HCT116 (cell line): ENCODE data around the gene PCBP3. TPM values are rescaled to one million over a fixed set of nuclear protein-coding genes. Genes with fewer than 3 reads are reported as not detected.

Source experiments
- ATAC-seq: fragments of 200-7000 bp; cut with Tn5 transposase; 2 replicates; pipeline ENCODE4 v1.9.1; 2020; ENCODE audit warnings: mild to moderate bottlenecking, moderate library complexity
- BruUV-seq: library from RNA; stranded (reverse); fragments of 400-500 nt; replicated peaks from 2 replicates; lab custom pipeline; 2021; lab: Mats Ljungman, UMichigan
- CTCF ChIA-PET: fragments of 300-600 bp; sonication (Branson Sonifier 250); formaldehyde crosslinking; loops from one replicate; lab custom pipeline; 2021; ENCODE audit warnings: antibody characterized with exemption; lab: Charles Lee
- POLR2A ChIA-PET: fragments of 300-600, 350-600 bp; sonication (Branson Sonifier 250); formaldehyde crosslinking; loops from one replicate; lab custom pipeline; 2021; ENCODE audit warnings: antibody characterized with exemption; lab: Charles Lee
- RAD21 ChIA-PET, 2 experiments: fragments of 300-600 bp; sonication (Branson Sonifier 250); formaldehyde crosslinking; loops; one replicate each; lab custom pipeline; 2023; ENCODE audit warnings: low total read pairs in 2 of 2; ENCODE audit not compliant: uncharacterized antibody in 2 of 2, unreplicated experiment in 2 of 2, low non-redundant PET in 1 of 2; lab: Charles Lee
- DNase-seq: peaks from one replicate; pipeline ENCODE4 v3.0.0-alpha.2; 2010; ENCODE audit warnings: low read depth, low spot score
- H2AFZ ChIP-seq: fragments of 200-600 bp; shearing (Covaris generic), sonication (generic); 2 replicates; pipeline ENCODE4 v1.6.1; 2017; ENCODE audit warnings: low read depth, mixed run types, mixed read lengths, antibody characterized with exemption, low read length; ENCODE audit not compliant: poor library complexity, severe bottlenecking
- H3K27ac ChIP-seq: 2 replicates; pipeline ENCODE4 v1.5.1; 2012; ENCODE audit warnings: low read depth, low read length
- H3K27me3 ChIP-seq: fragments of 200-600 bp; sonication (generic); 2 replicates; pipeline ENCODE4 v1.6.1; 2016; ENCODE audit warnings: mixed run types, low read length, mixed read lengths; ENCODE audit not compliant: insufficient read depth
- H3K36me3 ChIP-seq, 2 experiments: fragments of 200-500 bp in 1 of 2; fragments of 200-600 bp in 1 of 2; sonication (Bioruptor generic) in 1 of 2; sonication (generic) in 1 of 2; 2 replicates each; pipeline versions ENCODE4 v1.5.1 to v1.6.1; 2014 to 2016; ENCODE audit warnings: low read length in 2 of 2, inconsistent platforms in 1 of 2, mixed read lengths in 1 of 2, mixed run types in 1 of 2; ENCODE audit not compliant: insufficient read depth in 2 of 2, control insufficient read depth in 1 of 2
- H3K4me1 ChIP-seq, 2 experiments: fragments of 200-600 bp in 1 of 2; sonication (generic) in 1 of 2; 2 replicates each; pipeline versions ENCODE4 v1.5.1 to v1.6.1; 2012 to 2017; ENCODE audit warnings: low read length in 2 of 2, inconsistent platforms in 1 of 2, mild to moderate bottlenecking in 1 of 2, mixed read lengths in 1 of 2, mixed run types in 1 of 2, moderate library complexity in 1 of 2; ENCODE audit not compliant: insufficient read depth in 2 of 2, control insufficient read depth in 1 of 2
- H3K4me2 ChIP-seq: fragments of 200-600 bp; sonication (generic); 2 replicates; pipeline ENCODE4 v1.6.1; 2017; ENCODE audit warnings: mixed run types, low read length, mixed read lengths
- H3K4me3 ChIP-seq, 2 experiments: fragments of 200-600 bp in 1 of 2; sonication (generic) in 1 of 2; replicated peaks in 1 of 2; 2 replicates each; pipeline ENCODE4 v1.5.1; 2011 to 2016; ENCODE audit warnings: low read length in 2 of 2, control low read depth in 1 of 2, low read depth in 1 of 2, mild to moderate bottlenecking in 1 of 2, mixed read lengths in 1 of 2, mixed run types in 1 of 2
- H3K79me2 ChIP-seq: fragments of 200-600 bp; sonication (generic); 2 replicates; pipeline ENCODE4 v1.6.1; 2017; ENCODE audit warnings: mild to moderate bottlenecking, mixed run types, low read length, moderate library complexity, mixed read lengths; ENCODE audit not compliant: insufficient read depth
- H3K9ac ChIP-seq: fragments of 200-600 bp; sonication (generic); 2 replicates; pipeline ENCODE4 v1.6.1; 2016; ENCODE audit warnings: low read length, mixed read lengths
- H3K9me2 ChIP-seq: fragments of 200-600 bp; sonication (generic), shearing (Covaris generic); 2 replicates; pipeline ENCODE4 v1.6.1; 2017; ENCODE audit warnings: mixed run types, mild to moderate bottlenecking, moderate library complexity; ENCODE audit not compliant: insufficient read depth
- H3K9me3 ChIP-seq, 2 experiments: fragments of 200-500 bp in 1 of 2; fragments of 200-600 bp in 1 of 2; sonication (Bioruptor generic) in 1 of 2; sonication (generic) in 1 of 2; 2 replicates each; pipeline ENCODE4 v1.6.1; 2014 to 2017; ENCODE audit warnings: low read length in 2 of 2, mixed read lengths in 2 of 2, inconsistent platforms in 1 of 2, low read depth in 1 of 2, mild to moderate bottlenecking in 1 of 2, mixed run types in 1 of 2, moderate library complexity in 1 of 2; ENCODE audit not compliant: control insufficient read depth in 1 of 2, insufficient read depth in 1 of 2
- H4K20me1 ChIP-seq: fragments of 200-600 bp; sonication (generic), shearing (Covaris generic); 2 replicates; pipeline ENCODE4 v1.6.1; 2017; ENCODE audit warnings: mixed run types, mild to moderate bottlenecking, moderate library complexity; ENCODE audit not compliant: insufficient read depth
- ATF3 ChIP-seq: IDR thresholded peaks from 2 replicates; pipeline ENCODE4 v1.6.1; 2012
- CBX3 ChIP-seq: IDR thresholded peaks from 2 replicates; pipeline ENCODE4 v1.6.1; 2012; ENCODE audit warnings: low read depth
- ELF1 ChIP-seq: IDR thresholded peaks from 2 replicates; pipeline ENCODE4 v1.6.1; 2012; ENCODE audit warnings: low read depth, borderline replicate concordance
- EZH2 ChIP-seq: fragments of 200-600 bp; sonication (generic); IDR thresholded peaks from 2 replicates; pipeline ENCODE4 v1.6.1; 2017; ENCODE audit warnings: antibody characterized with exemption, mixed run types
- FOSL1 ChIP-seq: IDR thresholded peaks from 2 replicates; pipeline ENCODE4 v1.6.1; 2012; ENCODE audit warnings: low read depth
- JUND ChIP-seq: IDR thresholded peaks from 2 replicates; pipeline ENCODE4 v1.6.1; 2012
- POLR2A ChIP-seq: IDR thresholded peaks from 2 replicates; pipeline ENCODE4 v1.7.0; 2011; ENCODE audit warnings: borderline replicate concordance; ENCODE audit not compliant: insufficient read depth, insufficient read length; ENCODE audit errors: extremely low read depth
- POLR2AphosphoS5 ChIP-seq: IDR thresholded peaks from 2 replicates; pipeline ENCODE4 v1.6.1; 2011; ENCODE audit warnings: mild to moderate bottlenecking, low read depth, low read length, moderate library complexity
- RAD21 ChIP-seq: IDR thresholded peaks from 2 replicates; pipeline ENCODE4 v1.6.1; 2012; ENCODE audit warnings: low read depth, mild to moderate bottlenecking
- SP1 ChIP-seq: IDR thresholded peaks from 2 replicates; pipeline ENCODE4 v1.6.1; 2012; ENCODE audit warnings: low read depth
- SRF ChIP-seq: IDR thresholded peaks from 2 replicates; pipeline ENCODE4 v1.6.1; 2012; ENCODE audit warnings: low read depth
- YY1 ChIP-seq: IDR thresholded peaks from 2 replicates; pipeline ENCODE4 v1.6.1; 2011; ENCODE audit warnings: low read length, low read depth, moderate library complexity, mild to moderate bottlenecking; ENCODE audit not compliant: insufficient replicate concordance; ENCODE audit errors: extremely low read depth
- intact Hi-C: fragments of 100-400 bp; cut with micrococcal nuclease; formaldehyde crosslinking; loops from 2 replicates; pipeline ENCODE4 v1.10.0; 2022
- total RNA-seq: library from RNA; stranded (reverse); gene quantifications from one replicate; pipeline ENCODE4 v1.2.1, GENCODE V29; 2021; ENCODE audit not compliant: unreplicated experiment
- TF ChIP-seq, protein P1 (sequence below), 3 experiments: fragments of 200-600 bp in 1 of 3; sonication (generic) in 1 of 3; IDR thresholded peaks in 2 of 3; conservative IDR thresholded peaks in 1 of 3; 2 replicates each; pipeline ENCODE4 v1.5.1; 2012 to 2017; ENCODE audit warnings: low read depth in 2 of 3, low read length in 2 of 3, antibody characterized with exemption in 1 of 3, borderline replicate concordance in 1 of 3, control low read depth in 1 of 3, mild to moderate bottlenecking in 1 of 3, mixed read lengths in 1 of 3, mixed run types in 1 of 3, moderate library complexity in 1 of 3; ENCODE audit not compliant: insufficient read depth in 1 of 3
- TF ChIP-seq, protein P2 (sequence below): IDR thresholded peaks from 2 replicates; pipeline ENCODE4 v1.6.1; 2012
- TF ChIP-seq, protein P3 (sequence below): IDR thresholded peaks from 2 replicates; pipeline ENCODE4 v1.6.1; 2012; ENCODE audit warnings: low read depth

The PCBP3 gene
- total RNA-seq, 1 experiment from 2014 or later, result 3.1 TPM

DNA sequence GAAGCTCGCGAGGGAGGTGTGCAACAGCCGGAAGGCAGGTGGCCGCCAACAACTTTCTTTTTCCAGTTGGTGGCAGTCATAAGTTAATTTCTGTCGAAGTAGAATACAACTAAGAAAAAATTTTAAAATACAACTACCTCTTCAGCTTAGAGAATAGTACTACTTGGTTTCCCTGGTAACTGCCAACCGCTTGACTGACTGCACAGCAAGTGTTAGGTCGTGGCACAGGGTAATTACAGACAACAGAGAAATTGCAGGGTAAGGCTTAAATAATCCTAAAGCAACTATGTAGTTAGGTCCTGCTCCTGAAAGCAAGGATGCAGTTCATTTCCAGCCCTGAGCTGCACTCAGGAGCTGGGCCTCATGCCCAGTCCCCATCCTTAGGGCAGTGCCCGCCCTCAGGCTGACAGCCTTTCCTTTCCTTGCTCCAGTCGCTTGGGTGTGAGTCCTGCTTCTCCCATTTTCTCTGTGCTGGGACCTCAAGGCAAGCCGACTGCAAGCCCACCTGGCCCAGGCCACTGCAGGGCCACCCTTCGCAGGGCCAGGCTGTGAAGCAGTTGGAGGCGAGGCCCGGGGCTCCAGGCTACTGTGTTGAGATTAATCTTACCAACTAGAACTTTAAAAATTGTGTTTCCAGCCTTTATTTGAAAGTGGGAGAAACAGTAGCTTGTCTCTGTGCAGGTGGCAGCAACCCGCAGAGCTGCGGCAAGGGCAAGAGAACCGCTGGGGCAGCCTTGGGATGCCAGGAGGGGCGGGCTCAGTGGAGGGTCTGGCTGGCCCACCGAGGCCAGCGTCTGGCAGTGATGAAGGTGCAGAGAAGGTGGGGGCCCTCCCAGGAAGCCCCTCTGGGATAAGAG lies 148.3 kb downstream of the PCBP3 start:
- H3K4me2 ChIP-seq, result no peak overlapping the region
- no peaks in the 10 kb centered on the region for H4K20me1 ChIP-seq
- BruUV-seq, result no TSS peak
- ChIA-PET CTCF (no interaction called here), POLR2A (no interaction called here), RAD21 (no interaction called here)
- no peak overlapping the region for H2AFZ ChIP-seq
- DNase-seq (no peak), ATAC-seq (no peak)
- no peaks in the 10 kb centered on the region for H3K79me2 ChIP-seq
- intact Hi-C loops, result no loop called here
- H3K27ac ChIP-seq, result no peak overlapping the region
- H3K4me1 ChIP-seq, result no peaks in the 10 kb centered on the region
- H3K9me3 ChIP-seq, result no peaks in the 10 kb centered on the region
- peaks cover 8% of the 10 kb centered on the region; the same call in 1 of the 2 replicates for H3K27me3 ChIP-seq
- no peak for TF ChIP-seq RAD21
- TF ChIP-seq, protein P1, sequence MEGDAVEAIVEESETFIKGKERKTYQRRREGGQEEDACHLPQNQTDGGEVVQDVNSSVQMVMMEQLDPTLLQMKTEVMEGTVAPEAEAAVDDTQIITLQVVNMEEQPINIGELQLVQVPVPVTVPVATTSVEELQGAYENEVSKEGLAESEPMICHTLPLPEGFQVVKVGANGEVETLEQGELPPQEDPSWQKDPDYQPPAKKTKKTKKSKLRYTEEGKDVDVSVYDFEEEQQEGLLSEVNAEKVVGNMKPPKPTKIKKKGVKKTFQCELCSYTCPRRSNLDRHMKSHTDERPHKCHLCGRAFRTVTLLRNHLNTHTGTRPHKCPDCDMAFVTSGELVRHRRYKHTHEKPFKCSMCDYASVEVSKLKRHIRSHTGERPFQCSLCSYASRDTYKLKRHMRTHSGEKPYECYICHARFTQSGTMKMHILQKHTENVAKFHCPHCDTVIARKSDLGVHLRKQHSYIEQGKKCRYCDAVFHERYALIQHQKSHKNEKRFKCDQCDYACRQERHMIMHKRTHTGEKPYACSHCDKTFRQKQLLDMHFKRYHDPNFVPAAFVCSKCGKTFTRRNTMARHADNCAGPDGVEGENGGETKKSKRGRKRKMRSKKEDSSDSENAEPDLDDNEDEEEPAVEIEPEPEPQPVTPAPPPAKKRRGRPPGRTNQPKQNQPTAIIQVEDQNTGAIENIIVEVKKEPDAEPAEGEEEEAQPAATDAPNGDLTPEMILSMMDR (IDR thresholded peaks at IDR 0.05 in 2 of 3, conservative IDR thresholded peaks at IDR 0.05 in 1 of 3; ENCODE audit: borderline replicate concordance in 1 of 3, insufficient read depth in 1 of 3, low read depth in 2 of 3, low read length in 2 of 3), result no peak
- no peak for TF ChIP-seq POLR2AphosphoS5
- no peak for TF ChIP-seq EZH2
- TF ChIP-seq SRF, result no peak
- TF ChIP-seq YY1, result no peak
- TF ChIP-seq, protein P2, sequence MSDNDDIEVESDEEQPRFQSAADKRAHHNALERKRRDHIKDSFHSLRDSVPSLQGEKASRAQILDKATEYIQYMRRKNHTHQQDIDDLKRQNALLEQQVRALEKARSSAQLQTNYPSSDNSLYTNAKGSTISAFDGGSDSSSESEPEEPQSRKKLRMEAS, result no peak
- no peak for TF ChIP-seq POLR2A
- no peak for TF ChIP-seq FOSL1
- TF ChIP-seq SP1, result no peak
- no peak for TF ChIP-seq ATF3
- TF ChIP-seq CBX3, result no peak
- TF ChIP-seq, protein P3, sequence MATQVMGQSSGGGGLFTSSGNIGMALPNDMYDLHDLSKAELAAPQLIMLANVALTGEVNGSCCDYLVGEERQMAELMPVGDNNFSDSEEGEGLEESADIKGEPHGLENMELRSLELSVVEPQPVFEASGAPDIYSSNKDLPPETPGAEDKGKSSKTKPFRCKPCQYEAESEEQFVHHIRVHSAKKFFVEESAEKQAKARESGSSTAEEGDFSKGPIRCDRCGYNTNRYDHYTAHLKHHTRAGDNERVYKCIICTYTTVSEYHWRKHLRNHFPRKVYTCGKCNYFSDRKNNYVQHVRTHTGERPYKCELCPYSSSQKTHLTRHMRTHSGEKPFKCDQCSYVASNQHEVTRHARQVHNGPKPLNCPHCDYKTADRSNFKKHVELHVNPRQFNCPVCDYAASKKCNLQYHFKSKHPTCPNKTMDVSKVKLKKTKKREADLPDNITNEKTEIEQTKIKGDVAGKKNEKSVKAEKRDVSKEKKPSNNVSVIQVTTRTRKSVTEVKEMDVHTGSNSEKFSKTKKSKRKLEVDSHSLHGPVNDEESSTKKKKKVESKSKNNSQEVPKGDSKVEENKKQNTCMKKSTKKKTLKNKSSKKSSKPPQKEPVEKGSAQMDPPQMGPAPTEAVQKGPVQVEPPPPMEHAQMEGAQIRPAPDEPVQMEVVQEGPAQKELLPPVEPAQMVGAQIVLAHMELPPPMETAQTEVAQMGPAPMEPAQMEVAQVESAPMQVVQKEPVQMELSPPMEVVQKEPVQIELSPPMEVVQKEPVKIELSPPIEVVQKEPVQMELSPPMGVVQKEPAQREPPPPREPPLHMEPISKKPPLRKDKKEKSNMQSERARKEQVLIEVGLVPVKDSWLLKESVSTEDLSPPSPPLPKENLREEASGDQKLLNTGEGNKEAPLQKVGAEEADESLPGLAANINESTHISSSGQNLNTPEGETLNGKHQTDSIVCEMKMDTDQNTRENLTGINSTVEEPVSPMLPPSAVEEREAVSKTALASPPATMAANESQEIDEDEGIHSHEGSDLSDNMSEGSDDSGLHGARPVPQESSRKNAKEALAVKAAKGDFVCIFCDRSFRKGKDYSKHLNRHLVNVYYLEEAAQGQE, result no peak
- no peak for TF ChIP-seq ELF1
- no peak for TF ChIP-seq JUND
- no peak overlapping the region for H3K9ac ChIP-seq
- H3K4me3 ChIP-seq, result no peak overlapping the region
- H3K36me3 ChIP-seq, result no peaks in the 10 kb centered on the region
- H3K9me2 ChIP-seq, result no peaks in the 10 kb centered on the region
